ENCODE measurements around the gene RARG.
A peak's percentile ranks its signal among the peaks of the same experiment; 100 is the strongest.

Gene RARG

DNA sequence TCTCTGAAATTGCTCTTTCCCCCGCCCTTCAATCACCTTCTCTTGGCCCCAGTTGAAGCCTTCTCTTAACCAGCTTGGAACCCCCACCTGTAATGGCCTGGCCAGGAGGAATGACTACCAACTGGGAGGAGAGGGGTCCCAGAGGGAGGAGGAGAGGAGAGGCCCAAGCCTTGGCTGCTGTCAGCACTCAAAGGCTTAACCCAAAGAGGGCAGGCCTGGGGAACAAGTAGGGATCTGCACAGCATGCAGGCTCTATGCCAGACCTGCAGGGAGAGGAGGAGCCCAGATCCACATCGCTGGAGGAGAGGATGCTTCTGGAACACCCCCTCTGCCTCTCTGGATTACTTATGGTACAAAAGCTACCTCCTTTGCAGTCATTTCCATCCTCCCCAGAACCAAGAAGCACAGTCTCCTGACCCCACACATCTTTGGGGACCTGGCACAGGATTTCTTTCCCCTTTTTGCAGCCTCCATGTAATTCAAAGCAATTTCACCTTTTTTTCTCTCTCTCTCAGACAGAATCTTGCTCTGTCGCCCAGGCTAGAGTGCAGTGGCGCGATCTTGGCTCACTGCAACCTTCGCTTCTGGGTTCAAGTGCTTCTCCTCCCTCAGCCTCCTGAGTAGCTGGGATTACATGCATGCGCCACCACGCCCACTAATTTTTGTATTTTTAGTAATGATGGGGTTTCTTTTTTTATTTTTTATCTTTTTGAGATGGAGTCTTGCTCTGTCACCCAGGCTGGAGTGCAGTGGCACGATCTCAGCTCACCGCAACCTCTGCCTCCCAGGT, 6.2 kb downstream of the RARG start:
- TF ChIP-seq JUND (IDR thresholded peaks at IDR 0.05; ENCODE audit: low read depth), result no peak
- peak in 1 of 2 experiments; percentile 69 for DNase-seq (ENCODE audit: low read depth in 1 of 2, low spot score in 1 of 2)
- in situ Hi-C loops (cut with HindIII; ENCODE audit: low pct_unique_long_range_greater_than_20kb, low sequenced_read_pairs), result no loop called here

DNA sequence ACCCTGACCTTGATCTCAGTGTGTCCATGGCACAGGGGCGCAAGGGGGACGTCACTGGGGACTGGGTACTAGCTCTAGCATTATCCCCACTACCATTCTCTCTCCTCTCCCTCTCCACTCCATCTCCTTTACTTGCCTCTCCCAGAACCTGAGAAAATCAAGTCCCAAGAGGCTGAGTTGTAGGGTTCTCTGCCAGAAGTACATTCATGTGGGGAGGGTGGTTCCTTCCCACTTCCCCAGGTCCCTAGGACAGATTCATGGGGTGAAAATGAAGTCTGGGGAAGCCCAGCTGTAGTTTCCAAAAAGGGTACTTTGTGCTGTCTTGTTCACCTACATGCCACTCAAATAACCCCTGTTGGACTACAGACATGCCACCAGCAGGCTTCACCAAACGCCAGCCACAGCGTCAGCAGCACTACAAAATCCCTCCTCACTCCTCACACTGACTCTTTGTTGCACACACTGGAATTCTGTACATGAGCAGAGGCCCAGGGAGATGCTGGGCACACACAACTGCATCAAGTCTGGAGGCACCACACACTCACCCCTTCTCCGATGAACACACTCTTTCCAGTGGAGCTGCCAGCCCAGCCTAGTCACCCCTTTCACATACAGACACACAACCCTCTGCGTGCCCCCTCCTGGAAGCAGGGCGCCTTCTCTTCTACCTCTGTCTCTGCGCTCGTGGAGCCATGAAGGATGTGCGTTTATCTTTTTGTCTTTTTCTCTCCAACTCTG, 6.9 kb downstream of the RARG start:
- in situ Hi-C loops (cut with HindIII; ENCODE audit: low pct_unique_long_range_greater_than_20kb, low sequenced_read_pairs), result no loop called here

GRCh38 chr12:53224061-53224896, 7.7 kb downstream of the RARG start:
- DNase-seq (ENCODE audit: low read depth in 1 of 2, low spot score in 1 of 2), result peak; percentile 61 to 85
- TF ChIP-seq JUND (IDR thresholded peaks at IDR 0.05; ENCODE audit: low read depth), result no peak
- in situ Hi-C loops (cut with HindIII; ENCODE audit: low pct_unique_long_range_greater_than_20kb, low sequenced_read_pairs), result no loop called here

More for the DNA sequence above, 6.9 kb downstream of the RARG start:
- DNase-seq (ENCODE audit: low read depth in 1 of 2, low spot score in 1 of 2), result no peak
- TF ChIP-seq JUND (IDR thresholded peaks at IDR 0.05; ENCODE audit: low read depth), result no peak

GRCh38 chr12:53223389-53224060, 8.5 kb downstream of the RARG start:
- in situ Hi-C loops (cut with HindIII; ENCODE audit: low pct_unique_long_range_greater_than_20kb, low sequenced_read_pairs), result no loop called here
- DNase-seq (ENCODE audit: low read depth in 1 of 2, low spot score in 1 of 2), result no peak
- no peak for TF ChIP-seq JUND (IDR thresholded peaks at IDR 0.05; ENCODE audit: low read depth)

DNA sequence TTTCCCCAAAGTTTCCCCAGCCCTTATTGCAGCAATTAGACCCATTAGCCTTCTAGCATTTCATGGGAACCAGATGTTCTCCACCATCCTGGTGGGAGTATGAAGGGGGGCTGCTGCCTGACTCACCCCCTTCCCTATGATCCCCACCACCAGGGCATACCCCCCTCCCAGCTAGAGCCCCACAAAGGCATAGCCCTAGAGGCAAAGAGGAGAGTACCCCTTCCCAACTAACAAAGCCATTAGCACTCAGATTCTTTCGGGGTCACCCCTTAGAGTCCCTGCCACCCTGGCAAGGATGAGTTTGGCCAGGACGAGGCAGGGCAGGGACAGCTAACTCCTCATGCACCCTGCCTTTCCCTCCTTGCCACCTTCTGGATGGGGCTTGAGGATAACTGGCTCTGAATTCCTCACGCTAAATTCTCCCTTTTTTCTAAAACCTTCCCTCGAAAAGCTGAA, 9.2 kb downstream of the RARG start:
- no peak for DNase-seq (ENCODE audit: low read depth in 1 of 2, low spot score in 1 of 2)
- TF ChIP-seq JUND (IDR thresholded peaks at IDR 0.05; ENCODE audit: low read depth), result no peak
- in situ Hi-C loops (cut with HindIII; ENCODE audit: low pct_unique_long_range_greater_than_20kb, low sequenced_read_pairs), result no loop called here

DNA sequence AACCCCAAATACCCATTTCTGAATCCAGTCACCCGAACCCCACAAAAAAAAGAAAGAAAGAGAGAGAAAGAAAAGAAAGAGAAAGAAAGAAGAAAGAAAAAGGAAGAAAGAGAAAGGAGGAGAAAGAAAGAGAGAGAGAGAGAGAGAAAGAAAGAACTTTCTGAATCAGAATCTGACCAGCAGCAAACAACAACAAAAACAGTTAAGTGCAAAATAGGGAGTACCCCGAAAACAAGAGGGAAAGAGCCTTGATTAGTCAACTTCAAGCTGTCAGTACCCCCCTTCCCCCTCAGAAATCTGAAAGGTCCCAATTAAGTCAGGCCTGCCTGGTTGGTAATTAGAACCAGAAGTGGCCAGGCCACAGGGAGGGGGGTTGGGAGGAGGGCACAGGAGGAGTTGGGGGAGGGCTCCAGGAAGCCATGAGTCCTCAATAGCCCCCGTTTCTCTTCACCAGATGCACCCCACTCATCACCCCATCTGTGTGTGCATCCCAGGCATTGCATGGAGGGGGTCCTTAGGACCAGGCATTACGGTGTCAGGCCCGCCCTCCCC, 9.8 kb downstream of the RARG start:
- no peak for DNase-seq (ENCODE audit: low read depth in 1 of 2, low spot score in 1 of 2)
- in situ Hi-C loops (cut with HindIII; ENCODE audit: low pct_unique_long_range_greater_than_20kb, low sequenced_read_pairs), result no loop called here
- TF ChIP-seq JUND (IDR thresholded peaks at IDR 0.05; ENCODE audit: low read depth), result no peak

- DNase-seq (ENCODE audit: low read depth in 1 of 2, low spot score in 1 of 2), result peak; percentile 84 to 87
- TF ChIP-seq JUND (IDR thresholded peaks at IDR 0.05; ENCODE audit: low read depth), result no peak
- in situ Hi-C loops (cut with HindIII; ENCODE audit: low pct_unique_long_range_greater_than_20kb, low sequenced_read_pairs), result no loop called here
These were observed 10.6 kb downstream of the RARG start for GRCh38 chr12:53221203-53222080.

DNA sequence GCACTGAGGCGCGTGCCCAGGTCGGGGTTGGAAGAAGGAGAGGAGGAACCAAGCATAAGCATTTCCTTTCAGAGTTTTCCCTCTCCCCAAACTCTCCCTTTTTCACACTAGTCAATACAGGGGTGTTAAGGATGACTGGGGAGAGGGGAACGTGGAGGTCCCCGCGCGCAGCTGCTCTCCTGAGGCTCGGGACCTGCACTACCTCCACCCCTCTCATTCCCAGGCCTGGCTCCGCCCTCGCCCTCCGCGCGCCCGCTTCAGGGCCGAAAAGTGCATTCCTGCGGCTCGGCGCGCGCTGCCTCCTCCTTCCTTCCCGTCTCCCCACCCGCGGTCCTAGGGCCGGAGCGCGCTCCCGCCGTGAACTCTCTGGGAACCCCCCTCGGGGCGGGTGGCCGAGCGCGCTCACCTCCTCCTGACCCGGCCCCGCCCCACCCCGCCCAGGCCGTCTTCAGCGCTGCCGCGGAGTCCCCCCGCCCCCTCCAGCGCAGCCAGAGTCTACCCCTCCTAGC, 11.3 kb downstream of the RARG start:
- DNase-seq (ENCODE audit: low read depth in 1 of 2, low spot score in 1 of 2), result peak; percentile 98 to 99
- in situ Hi-C loops (cut with HindIII; ENCODE audit: low pct_unique_long_range_greater_than_20kb, low sequenced_read_pairs), result no loop called here
- TF ChIP-seq JUND (IDR thresholded peaks at IDR 0.05; ENCODE audit: low read depth), result no peak

GRCh38 chr12:53219956-53220693, 11.9 kb downstream of the RARG start:
- in situ Hi-C loops (cut with HindIII; ENCODE audit: low pct_unique_long_range_greater_than_20kb, low sequenced_read_pairs), result no loop called here
- DNase-seq (ENCODE audit: low read depth in 1 of 2, low spot score in 1 of 2), result peak; percentile 71 to 77
- TF ChIP-seq JUND (IDR thresholded peaks at IDR 0.05; ENCODE audit: low read depth), result no peak

DNA sequence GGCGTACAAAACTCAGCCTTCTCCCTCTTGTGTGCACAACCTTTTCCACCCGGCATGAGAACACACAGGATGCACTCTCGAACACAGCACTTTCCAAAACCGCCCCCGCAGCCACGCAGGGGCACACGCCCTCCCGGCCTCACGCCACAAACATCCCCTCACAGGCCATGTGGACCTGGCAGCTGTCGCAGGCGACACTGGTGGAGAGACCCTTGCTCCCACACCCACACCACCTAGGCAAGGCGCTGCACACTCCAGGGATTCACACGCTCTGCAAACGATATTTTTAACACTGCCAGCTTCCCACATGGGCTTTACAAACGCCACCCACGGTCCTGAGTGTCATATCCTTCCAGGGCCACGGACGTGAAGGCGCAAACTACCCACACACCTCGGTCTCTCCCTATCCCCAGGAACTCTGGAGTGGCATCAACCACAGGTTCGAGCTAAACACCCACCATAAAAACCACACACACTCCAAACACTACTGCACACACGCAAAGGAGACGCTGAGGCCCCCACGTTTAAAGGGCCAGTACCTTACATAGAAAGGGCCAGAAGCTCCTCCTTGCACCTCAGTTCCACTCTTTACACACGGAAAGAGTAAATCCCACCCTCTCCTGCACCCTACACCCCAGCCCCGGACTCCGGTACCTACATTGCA, 12.6 kb downstream of the RARG start:
- DNase-seq (ENCODE audit: low read depth in 1 of 2, low spot score in 1 of 2), result peak in 1 of 2 experiments; percentile 61
- in situ Hi-C loops (cut with HindIII; ENCODE audit: low pct_unique_long_range_greater_than_20kb, low sequenced_read_pairs), result no loop called here

More for the DNA sequence above, 12.6 kb downstream of the RARG start:
- no peak for TF ChIP-seq JUND (IDR thresholded peaks at IDR 0.05; ENCODE audit: low read depth)

Measured in T47D (cell line).